Mucosa of descending colon (tissue), 3 donors: ENCODE results near the gene SLC33A1. TPM values are rescaled to one million over a fixed set of nuclear protein-coding genes. Genes with fewer than 3 reads are reported as not detected.
A peak's percentile ranks its signal among the peaks of the same experiment; 100 is the strongest.

Experiments used
- ATAC-seq: fragments of 200-7000 bp; cut with Tn5 transposase; one replicate; pipeline ENCODE4 v1.9.1; 2020; ENCODE audit warnings: mild to moderate bottlenecking, moderate library complexity
- DNase-seq, 3 donors: peaks; one replicate each; pipeline ENCODE4 v3.0.0-alpha.2; 2020
- H3K36me3 ChIP-seq: fragments of 200-600 bp; one replicate; pipeline ENCODE4 v1.8.0; 2021; ENCODE audit warnings: low read depth, mild to moderate bottlenecking
- H3K4me1 ChIP-seq: fragments of 200-600 bp; one replicate; pipeline ENCODE4 v1.8.0; 2021; ENCODE audit warnings: low read depth, mild to moderate bottlenecking
- H3K4me3 ChIP-seq: fragments of 200-600 bp; one replicate; pipeline ENCODE4 v1.8.0; 2021; ENCODE audit warnings: mild to moderate bottlenecking
- H3K9me3 ChIP-seq: fragments of 200-600 bp; one replicate; pipeline ENCODE4 v1.8.0; 2021; ENCODE audit warnings: mild to moderate bottlenecking
- intact Hi-C, 2 donors: fragments of 100-400 bp; cut with DNase I in 1 of 2; cut with micrococcal nuclease in 1 of 2; formaldehyde crosslinking; loops; one replicate each; pipeline versions ENCODE4 v1.11.0 to v1.11.1; 2022; cut with DNase I, micrococcal nuclease
- long read RNA-seq, 2 donors: library from polyadenylated mRNA; unstranded; transcript quantifications; one replicate each; pipeline ENCODE4 v2.0.0, GENCODE V29; 2019 to 2021
- total RNA-seq, 3 donors: library from RNA; stranded (reverse); fragmentation: NEBNext Ultra II Directional in 2 of 3; extraction: Animal tissue kit (Norgen Biotek cat#: 25700) in 2 of 3; gene quantifications; one replicate each; pipeline versions ENCODE4 v1.2.1 to v1.2.4, GENCODE V29; 2021 to 2023
- TF ChIP-seq, protein P1 (sequence below): fragments of 200-600 bp; IDR thresholded peaks from one replicate; pipeline ENCODE4 v1.8.0; 2022; ENCODE audit warnings: antibody characterized with exemption, mild to moderate bottlenecking
- donor health status: DM: no; HTN: no; CAD: no; lungs with moderate emphysema.
- donor health status: DM: no; HTN: no; CAD: no.
- donor health status: DM: no; HTN: yes; CAD: no.

SLC33A1 gene
- 10 to 100 TPM; 25.8 to 31.0 (median 27.8) TPM for total RNA-seq
- long read RNA-seq, donor 1, full-length matches to known transcripts, result 25 of 35 reads
- long read RNA-seq, donor 1, partial matches to known transcripts, result 1 of 35 reads
- long read RNA-seq, donor 1, other reads (novel, unspliced or antisense), result 9 of 35 reads
- long read RNA-seq, donor 2, full-length matches to known transcripts, result 7 of 12 reads
- long read RNA-seq, donor 2, partial matches to known transcripts, result 2 of 12 reads
- long read RNA-seq, donor 2, other reads (novel, unspliced or antisense), result 3 of 12 reads

DNA sequence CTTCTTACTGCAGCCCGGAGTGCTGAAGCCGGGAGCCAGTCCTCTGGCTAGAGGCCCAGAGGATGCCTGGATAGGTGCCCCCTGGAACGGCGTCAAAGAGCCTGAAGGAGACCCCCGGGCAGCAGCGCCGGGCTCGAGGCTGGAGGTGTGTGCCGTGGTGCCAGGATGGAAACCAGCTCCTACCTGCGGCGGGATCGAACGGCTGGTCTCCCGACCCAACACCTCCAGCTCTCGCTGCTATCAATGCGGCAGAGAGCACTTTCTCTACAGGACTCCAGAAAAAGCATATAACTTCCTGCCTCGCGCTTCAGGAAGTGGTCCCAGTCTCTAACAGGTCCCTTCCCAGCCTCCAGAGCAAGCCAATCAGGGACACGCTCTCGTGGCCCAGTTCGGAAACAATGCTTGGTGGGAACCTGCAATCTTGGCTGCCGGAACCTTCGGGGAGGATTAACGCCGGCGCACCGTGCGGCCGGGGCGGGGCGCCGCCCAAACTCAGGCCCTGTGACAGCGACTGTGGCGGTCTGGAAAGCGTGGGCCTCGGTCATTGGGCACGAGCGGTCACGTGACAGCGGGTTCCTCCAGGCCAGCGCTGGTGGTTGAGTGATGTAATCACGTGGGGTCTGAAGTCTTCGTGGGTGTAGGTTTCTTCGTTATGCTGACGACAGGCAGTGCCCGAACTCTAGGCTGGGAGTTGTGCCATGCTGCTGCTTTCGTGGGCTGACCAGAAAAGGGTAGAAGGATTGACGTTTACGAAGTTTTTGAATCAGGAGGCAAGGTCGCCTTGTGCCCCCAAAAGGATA is at the start of gene SLC33A1:
TSS of gene SLC33A1 (minus strand) at position 287 of the 800 bp plus-strand sequence. CDS start 430 bp downstream, outside the sequence.
- Histone ChIP-seq H3K4me1 (peaks cover 36% of the 10 kb centered on the region), H3K4me3 (peak within 1 kb of the TSS; percentile 87), H3K36me3 (no peaks in the 10 kb centered on the region), H3K9me3 (no peaks in the 10 kb centered on the region)
- DNase-seq, result peak; percentile 99 to 100 (median 99)
- TF ChIP-seq, protein P1, sequence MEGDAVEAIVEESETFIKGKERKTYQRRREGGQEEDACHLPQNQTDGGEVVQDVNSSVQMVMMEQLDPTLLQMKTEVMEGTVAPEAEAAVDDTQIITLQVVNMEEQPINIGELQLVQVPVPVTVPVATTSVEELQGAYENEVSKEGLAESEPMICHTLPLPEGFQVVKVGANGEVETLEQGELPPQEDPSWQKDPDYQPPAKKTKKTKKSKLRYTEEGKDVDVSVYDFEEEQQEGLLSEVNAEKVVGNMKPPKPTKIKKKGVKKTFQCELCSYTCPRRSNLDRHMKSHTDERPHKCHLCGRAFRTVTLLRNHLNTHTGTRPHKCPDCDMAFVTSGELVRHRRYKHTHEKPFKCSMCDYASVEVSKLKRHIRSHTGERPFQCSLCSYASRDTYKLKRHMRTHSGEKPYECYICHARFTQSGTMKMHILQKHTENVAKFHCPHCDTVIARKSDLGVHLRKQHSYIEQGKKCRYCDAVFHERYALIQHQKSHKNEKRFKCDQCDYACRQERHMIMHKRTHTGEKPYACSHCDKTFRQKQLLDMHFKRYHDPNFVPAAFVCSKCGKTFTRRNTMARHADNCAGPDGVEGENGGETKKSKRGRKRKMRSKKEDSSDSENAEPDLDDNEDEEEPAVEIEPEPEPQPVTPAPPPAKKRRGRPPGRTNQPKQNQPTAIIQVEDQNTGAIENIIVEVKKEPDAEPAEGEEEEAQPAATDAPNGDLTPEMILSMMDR, result no peak
- intact Hi-C loops, result no loop called here
- peak; percentile 98 for ATAC-seq

GRCh38 chr3:155895379-155895900 is 41.2 kb upstream of the SLC33A1 start:
- no peaks in the 10 kb centered on the region for H3K36me3 ChIP-seq
- DNase-seq, result no peak
- no peaks in the 10 kb centered on the region for H3K9me3 ChIP-seq
- ATAC-seq, result no peak
- H3K4me1 ChIP-seq, result peaks cover 5% of the 10 kb centered on the region
- intact Hi-C loops, result no loop called here
- TF ChIP-seq, protein P1, result no peak
- H3K4me3 ChIP-seq, result no peak overlapping the region

DNA sequence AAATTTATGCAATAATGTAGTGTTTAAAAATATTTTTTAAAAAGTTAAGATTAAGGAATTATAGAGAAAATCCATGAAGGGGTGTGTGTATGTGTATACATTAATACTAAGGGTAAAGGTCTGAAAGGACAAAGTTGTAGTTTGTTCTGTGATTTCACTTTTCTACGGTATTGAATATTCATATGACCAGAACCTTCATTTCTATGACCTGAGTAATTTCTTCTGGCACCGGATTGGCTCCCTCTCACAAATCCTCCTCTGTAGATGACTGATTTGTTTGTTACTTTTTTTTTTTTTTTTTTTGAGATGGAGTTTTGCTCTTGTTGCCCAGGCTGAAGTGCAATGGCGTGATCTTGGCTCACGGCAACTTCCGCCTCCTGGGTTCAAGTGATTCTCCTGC is 37.1 kb upstream of the SLC33A1 start:
- intact Hi-C loops, result no loop called here
- DNase-seq (no peak), ATAC-seq (no peak)
- no peaks in the 10 kb centered on the region for H3K36me3 ChIP-seq
- TF ChIP-seq, protein P1, result no peak
- H3K4me3 ChIP-seq, result no peak overlapping the region
- H3K4me1 ChIP-seq, result peaks cover 8% of the 10 kb centered on the region
- no peaks in the 10 kb centered on the region for H3K9me3 ChIP-seq

DNA sequence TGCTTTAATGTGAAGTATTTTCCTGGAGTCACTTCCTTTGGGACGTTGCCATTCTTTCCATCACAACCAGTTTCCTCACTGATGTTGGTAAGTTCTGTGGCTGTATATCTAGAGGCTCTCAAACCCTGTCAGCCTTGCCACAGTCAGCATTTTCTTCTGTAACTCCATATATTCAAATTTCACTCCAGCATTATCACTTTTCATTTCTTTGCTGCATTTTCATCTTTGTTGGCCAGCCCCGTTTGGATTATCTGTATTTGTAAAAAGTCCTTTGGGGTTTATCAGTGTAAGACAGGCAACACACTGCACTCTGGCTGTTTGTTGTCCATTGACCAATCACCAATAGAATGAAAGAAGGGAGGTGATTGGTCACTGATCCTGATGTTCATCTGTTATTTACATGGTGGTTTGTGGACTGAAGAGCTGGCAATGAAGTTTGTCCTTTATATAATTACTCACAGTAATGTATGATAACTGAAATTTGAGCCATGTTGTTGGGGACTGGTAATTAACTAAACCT is 36.5 kb upstream of the SLC33A1 start:
- intact Hi-C loops, result no loop called here
- no peak overlapping the region for H3K4me3 ChIP-seq
- H3K9me3 ChIP-seq, result no peaks in the 10 kb centered on the region
- ATAC-seq (peak; percentile 45), DNase-seq (no peak)
- TF ChIP-seq, protein P1, result no peak
- no peaks in the 10 kb centered on the region for H3K36me3 ChIP-seq
- H3K4me1 ChIP-seq, result peaks cover 8% of the 10 kb centered on the region

GRCh38 chr3:155889952-155890351 is 35.7 kb upstream of the SLC33A1 start:
- no peaks in the 10 kb centered on the region for H3K36me3 ChIP-seq
- ATAC-seq (no peak), DNase-seq (no peak)
- H3K4me1 ChIP-seq, result peaks cover 8% of the 10 kb centered on the region
- H3K4me3 ChIP-seq, result no peak overlapping the region
- no peaks in the 10 kb centered on the region for H3K9me3 ChIP-seq
- TF ChIP-seq, protein P1, result no peak
- intact Hi-C loops, result no loop called here
